Keratinocyte (primary cell): ENCODE results near the gene LRP1B. TPM values are rescaled to one million over a fixed set of nuclear protein-coding genes. Genes with fewer than 3 reads are reported as not detected.

Experiments
- DNase-seq: peaks from one replicate; pipeline ENCODE4 v3.0.0-alpha.2; 2011; ENCODE audit warnings: low read depth, missing footprints, low spot score
- FAIRE-seq: peaks from 2 replicates; lab custom pipeline; 2011; peaks lifted over from hg19 to GRCh38; lab: Jason Lieb, UNC
- H2AFZ ChIP-seq: 2 replicates; pipeline ENCODE4 v1.6.0; 2012; ENCODE audit warnings: low read length, control low read depth, inconsistent platforms; ENCODE audit not compliant: control insufficient read depth
- H3K27ac ChIP-seq: 2 replicates; pipeline ENCODE4 v1.5.1; 2011; ENCODE audit warnings: low read length; ENCODE audit not compliant: control insufficient read depth, insufficient read depth
- H3K27me3 ChIP-seq: 3 replicates; pipeline ENCODE4 v1.6.0; 2011; ENCODE audit warnings: low read length; ENCODE audit not compliant: control insufficient read depth, insufficient read depth; ENCODE audit errors: extremely low read depth
- H3K36me3 ChIP-seq, 2 experiments: 2 replicates in 1 of 2; 3 replicates in 1 of 2; pipeline ENCODE4 v1.5.1; 2011; ENCODE audit warnings: low read length in 2 of 2, mild to moderate bottlenecking in 1 of 2; ENCODE audit not compliant: control insufficient read depth in 2 of 2, insufficient read depth in 2 of 2; ENCODE audit errors: extremely low read depth in 1 of 2
- H3K4me1 ChIP-seq: 3 replicates; pipeline ENCODE4 v1.5.1; 2011; ENCODE audit warnings: low read length; ENCODE audit not compliant: control insufficient read depth, insufficient read depth; ENCODE audit errors: extremely low read depth
- H3K4me2 ChIP-seq: 3 replicates; pipeline ENCODE4 v1.6.0; 2011; ENCODE audit warnings: low read depth, low read length; ENCODE audit not compliant: control insufficient read depth, insufficient read depth; ENCODE audit errors: extremely low read depth
- H3K4me3 ChIP-seq, 3 experiments: fragments of 200-600 bp in 1 of 3; sonication (generic) in 1 of 3; 2 replicates in 2 of 3; 3 replicates in 1 of 3; pipeline ENCODE4 v1.5.1; 2011 to 2016; ENCODE audit warnings: low read length in 3 of 3, mild to moderate bottlenecking in 3 of 3, control low read depth in 2 of 3, inconsistent platforms in 1 of 3, low read depth in 1 of 3, mixed read lengths in 1 of 3, mixed run types in 1 of 3, moderate library complexity in 1 of 3; ENCODE audit not compliant: control insufficient read depth in 2 of 3, insufficient read depth in 2 of 3; ENCODE audit errors: extremely low read depth in 1 of 3
- H3K79me2 ChIP-seq: 2 replicates; pipeline ENCODE4 v1.6.0; 2012; ENCODE audit warnings: low read length; ENCODE audit not compliant: control insufficient read depth, insufficient read depth
- H3K9ac ChIP-seq: 3 replicates; pipeline ENCODE4 v1.6.0; 2011; ENCODE audit warnings: low read length; ENCODE audit not compliant: control insufficient read depth, insufficient read depth; ENCODE audit errors: extremely low read depth
- H3K9me1 ChIP-seq: 3 replicates; pipeline ENCODE4 v1.6.0; 2011; ENCODE audit warnings: low read length; ENCODE audit not compliant: control insufficient read depth, insufficient read depth; ENCODE audit errors: extremely low read depth
- H3K9me3 ChIP-seq: 2 replicates; pipeline ENCODE4 v1.5.1; 2012; ENCODE audit warnings: low read depth, low read length; ENCODE audit not compliant: control insufficient read depth
- H4K20me1 ChIP-seq: 3 replicates; pipeline ENCODE4 v1.6.0; 2011; ENCODE audit warnings: low read length; ENCODE audit not compliant: control insufficient read depth, insufficient read depth; ENCODE audit errors: extremely low read depth
- EZH2 ChIP-seq: IDR thresholded peaks from one replicate; pipeline ENCODE4 v1.6.1; 2012; ENCODE audit warnings: inconsistent platforms, mild to moderate bottlenecking, low read length, moderate library complexity
- dilution Hi-C: fragments of 300-500 bp; cut with MboI; formaldehyde crosslinking; loops from one replicate; pipeline ENCODE4 v1.7.0; 2020; ENCODE audit warnings: low sequenced_read_pairs; ENCODE audit not compliant: extremely low pct_ligation_motif_present
- polyA plus RNA-seq, 5 experiments: library from polyadenylated mRNA; depleted of rRNA in 3 of 5; stranded (reverse) in 3 of 5; stranded (forward) in 1 of 5; unstranded in 1 of 5; fragments of >200 nt; gene quantifications; 1 replicate in 1 of 5; 2 replicates in 3 of 5; 3 replicates in 1 of 5; pipeline versions ENCODE4 v1.2.1 to v1.2.3, GENCODE V29; 2011 to 2012; ENCODE audit warnings: missing spikeins in 2 of 5, low read depth in 1 of 5, low replicate concordance in 1 of 5
- TF ChIP-seq, protein P1 (sequence below), 3 experiments: IDR thresholded peaks in 1 of 3; conservative IDR thresholded peaks in 1 of 3; optimal IDR thresholded peaks in 1 of 3; 2 replicates in 2 of 3; 3 replicates in 1 of 3; pipeline versions ENCODE3 to v1.5.1; 2011; ENCODE audit warnings: low read length in 3 of 3, mild to moderate bottlenecking in 3 of 3, moderate library complexity in 2 of 3, control low read depth in 1 of 3, inconsistent platforms in 1 of 3; ENCODE audit not compliant: insufficient read depth in 2 of 3; ENCODE audit errors: extremely low read depth in 1 of 3

The LRP1B gene
- polyA plus RNA-seq, 1 donor (not counting 4 experiments of a cell fraction or from before 2014, with no cell fraction given) = not detected

DNA sequence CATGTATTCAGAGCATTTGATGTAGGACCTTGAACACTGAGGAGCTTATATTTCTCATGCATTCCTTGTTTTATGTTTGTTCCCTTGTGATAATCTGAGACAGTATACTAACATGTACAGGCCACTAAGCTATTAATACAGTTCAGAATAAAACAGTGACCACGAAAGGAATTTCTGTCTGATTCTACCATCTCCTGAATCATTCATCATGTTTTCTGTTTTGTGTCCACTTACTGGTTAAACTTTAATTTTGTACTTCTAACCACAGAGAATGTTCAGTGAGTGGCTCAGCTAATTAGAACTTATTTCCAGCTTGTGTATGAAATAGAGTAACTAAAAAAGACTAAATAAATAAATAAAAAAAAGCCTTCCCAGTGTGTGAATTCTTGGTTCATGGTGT lies 110.4 kb downstream of the LRP1B start:
- TF ChIP-seq, protein P1, sequence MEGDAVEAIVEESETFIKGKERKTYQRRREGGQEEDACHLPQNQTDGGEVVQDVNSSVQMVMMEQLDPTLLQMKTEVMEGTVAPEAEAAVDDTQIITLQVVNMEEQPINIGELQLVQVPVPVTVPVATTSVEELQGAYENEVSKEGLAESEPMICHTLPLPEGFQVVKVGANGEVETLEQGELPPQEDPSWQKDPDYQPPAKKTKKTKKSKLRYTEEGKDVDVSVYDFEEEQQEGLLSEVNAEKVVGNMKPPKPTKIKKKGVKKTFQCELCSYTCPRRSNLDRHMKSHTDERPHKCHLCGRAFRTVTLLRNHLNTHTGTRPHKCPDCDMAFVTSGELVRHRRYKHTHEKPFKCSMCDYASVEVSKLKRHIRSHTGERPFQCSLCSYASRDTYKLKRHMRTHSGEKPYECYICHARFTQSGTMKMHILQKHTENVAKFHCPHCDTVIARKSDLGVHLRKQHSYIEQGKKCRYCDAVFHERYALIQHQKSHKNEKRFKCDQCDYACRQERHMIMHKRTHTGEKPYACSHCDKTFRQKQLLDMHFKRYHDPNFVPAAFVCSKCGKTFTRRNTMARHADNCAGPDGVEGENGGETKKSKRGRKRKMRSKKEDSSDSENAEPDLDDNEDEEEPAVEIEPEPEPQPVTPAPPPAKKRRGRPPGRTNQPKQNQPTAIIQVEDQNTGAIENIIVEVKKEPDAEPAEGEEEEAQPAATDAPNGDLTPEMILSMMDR (optimal IDR thresholded peaks at IDR 0.05 in 1 of 3, IDR thresholded peaks at IDR 0.05 in 1 of 3, conservative IDR thresholded peaks at IDR 0.05 in 1 of 3; ENCODE audit: extremely low read depth in 1 of 3, insufficient read depth in 2 of 3, low read length in 3 of 3) = no peak
- no peak for TF ChIP-seq EZH2
- Histone ChIP-seq H3K9me3 (no peaks in the 10 kb centered on the region), H3K4me2 (no peak overlapping the region), H4K20me1 (no peaks in the 10 kb centered on the region), H3K27me3 (no peaks in the 10 kb centered on the region), H3K79me2 (no peaks in the 10 kb centered on the region), H3K4me1 (no peaks in the 10 kb centered on the region), H3K9me1 (no peaks in the 10 kb centered on the region), H2AFZ (no peak overlapping the region), H3K9ac (no peak overlapping the region), H3K36me3 (no peaks in the 10 kb centered on the region), H3K27ac (no peak overlapping the region), H3K4me3 (no peak overlapping the region)
- dilution Hi-C loops = no loop called here
- no peak for FAIRE-seq
- DNase-seq = no peak

DNA sequence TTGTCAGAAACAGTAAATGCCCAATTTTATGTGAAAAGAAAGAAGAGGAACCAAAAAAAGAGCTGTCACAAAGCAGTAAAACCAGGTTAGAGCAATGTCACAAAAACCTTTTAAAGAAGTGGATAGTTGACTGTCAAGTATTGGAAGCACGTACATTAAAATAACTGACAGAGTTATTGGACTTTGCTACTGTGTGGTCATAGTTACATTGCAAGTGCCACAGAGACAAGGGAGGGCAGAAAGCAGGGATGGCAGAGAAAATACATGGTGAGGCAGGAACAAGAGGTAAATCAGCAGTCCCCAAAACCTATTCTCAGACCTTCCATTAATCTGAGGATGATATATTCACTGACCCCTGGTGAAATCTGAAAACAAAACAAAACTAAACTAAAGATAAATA lies 116.3 kb downstream of the LRP1B start:
- Histone ChIP-seq H3K9me3 (no peaks in the 10 kb centered on the region), H3K36me3 (no peaks in the 10 kb centered on the region), H2AFZ (no peak overlapping the region), H4K20me1 (no peaks in the 10 kb centered on the region), H3K4me2 (no peak overlapping the region), H3K27ac (no peak overlapping the region), H3K9me1 (no peaks in the 10 kb centered on the region), H3K4me3 (no peak overlapping the region), H3K27me3 (no peaks in the 10 kb centered on the region), H3K4me1 (no peaks in the 10 kb centered on the region), H3K79me2 (no peaks in the 10 kb centered on the region), H3K9ac (no peak overlapping the region)
- dilution Hi-C loops = no loop called here
- FAIRE-seq (no peak), DNase-seq (no peak)
- no peak for TF ChIP-seq EZH2
- TF ChIP-seq, protein P1 (optimal IDR thresholded peaks at IDR 0.05 in 1 of 3, IDR thresholded peaks at IDR 0.05 in 1 of 3, conservative IDR thresholded peaks at IDR 0.05 in 1 of 3; ENCODE audit: extremely low read depth in 1 of 3, insufficient read depth in 2 of 3, low read length in 3 of 3) = no peak
